ENCODE measurements around the gene ING4.

ING4 gene

DNA sequence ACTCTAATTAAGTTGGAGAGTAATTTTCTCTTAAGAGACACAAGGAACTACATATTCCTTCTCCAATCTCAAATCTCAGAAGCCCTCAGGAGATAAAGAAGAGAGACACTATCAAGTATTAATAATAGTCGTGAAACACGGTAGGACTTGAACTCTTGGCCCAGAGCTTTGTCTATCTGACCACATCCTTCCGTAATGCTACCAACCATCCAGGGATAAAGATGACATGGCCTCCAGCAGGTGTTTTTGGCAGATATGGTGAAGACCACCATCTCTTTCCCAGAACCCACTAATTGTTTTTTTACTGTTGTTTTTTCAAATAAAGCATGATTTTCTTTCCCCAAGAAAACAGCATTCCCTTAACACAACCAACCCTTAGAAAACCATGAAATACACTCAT, 22.9 kb upstream of the ING4 start:
- no peak for DNase-seq

DNA sequence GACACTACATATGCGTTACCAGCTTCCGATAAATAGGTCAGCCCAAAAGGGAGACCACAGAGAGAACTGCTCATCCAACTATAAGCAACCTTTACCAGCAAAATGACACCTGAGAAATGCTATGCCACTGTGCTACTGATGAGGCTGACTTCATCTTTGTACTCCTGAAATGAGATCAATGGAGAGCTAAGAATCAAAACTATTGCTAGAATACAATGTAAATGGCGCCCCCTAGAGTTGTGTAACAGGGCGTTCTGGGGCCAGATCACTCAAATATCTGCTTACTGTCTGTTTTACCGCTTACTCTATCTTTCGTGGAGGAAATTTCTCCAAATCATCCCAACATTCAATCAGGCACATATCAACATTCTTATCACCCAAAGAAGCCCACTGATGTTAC, 21.7 kb upstream of the ING4 start:
- no peak for DNase-seq

GRCh38 chr12:6676962-6677361, 14.0 kb upstream of the ING4 start:
- DNase-seq: no peak

DNA sequence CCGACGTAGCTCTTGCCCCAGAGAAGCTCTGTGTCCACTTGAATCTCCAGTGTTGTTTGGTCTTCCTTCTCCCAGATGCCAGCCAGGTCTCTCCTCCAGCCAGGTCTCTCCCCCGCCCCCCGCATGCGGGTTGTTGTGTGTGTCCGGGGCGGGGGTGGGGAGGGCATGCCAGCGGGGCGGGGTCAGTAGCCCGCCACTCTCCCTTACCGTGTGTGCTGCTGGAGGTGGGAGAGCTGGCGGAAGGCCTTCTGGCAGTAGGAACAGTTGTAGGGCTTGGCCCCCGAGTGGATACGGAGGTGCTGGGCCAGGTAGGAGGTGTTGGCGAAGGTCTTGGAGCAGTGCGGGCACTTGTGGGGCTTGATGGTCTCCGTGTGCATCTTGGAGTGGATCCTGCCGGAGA, 9.2 kb upstream of the ING4 start:
- DNase-seq: no peak

- DNase-seq: no peak
Measured at GRCh38 chr12:6667559-6668210, 4.8 kb upstream of the ING4 start.

GRCh38 chr12:6666211-6666610, 3.3 kb upstream of the ING4 start:
- DNase-seq: no peak

GRCh38 chr12:6664902-6665301, 2.0 kb upstream of the ING4 start:
- no peak for DNase-seq

DNA sequence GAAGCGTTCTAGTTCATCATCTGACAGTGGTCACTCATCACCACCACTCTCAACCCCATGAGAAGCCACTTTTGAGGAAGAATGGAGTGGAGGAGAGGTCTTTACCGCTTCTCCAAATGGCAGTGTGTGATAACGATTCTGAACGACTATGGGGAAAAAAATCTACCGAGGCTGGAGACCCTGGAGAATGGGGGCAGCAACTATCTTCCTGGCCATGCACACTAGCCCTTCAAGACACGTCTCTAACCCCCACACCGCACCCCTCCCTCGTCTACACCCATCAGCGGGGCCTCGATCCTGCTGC, 365 bp downstream of the ING4 start:
- no peak for DNase-seq

DNA sequence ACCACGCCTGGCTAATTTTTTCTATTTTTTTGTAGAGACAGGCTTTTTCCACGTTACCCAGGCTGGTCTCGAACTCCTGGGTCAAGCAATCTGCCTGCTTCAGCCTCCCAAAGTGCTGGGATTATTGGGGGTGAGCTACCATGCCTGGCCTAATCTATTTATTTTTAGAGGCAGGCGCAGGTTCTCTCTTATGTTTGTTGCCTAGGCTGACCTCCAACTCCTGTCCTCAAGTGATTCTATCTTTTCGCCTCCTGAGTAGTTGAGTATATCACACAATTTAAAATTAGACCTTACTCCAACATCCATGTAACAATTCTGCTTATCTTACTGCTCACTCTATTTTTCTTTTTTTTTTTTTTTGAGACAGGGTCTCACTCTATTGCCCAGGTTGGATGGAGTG, 8.9 kb downstream of the ING4 start:
- DNase-seq: no peak

DNA sequence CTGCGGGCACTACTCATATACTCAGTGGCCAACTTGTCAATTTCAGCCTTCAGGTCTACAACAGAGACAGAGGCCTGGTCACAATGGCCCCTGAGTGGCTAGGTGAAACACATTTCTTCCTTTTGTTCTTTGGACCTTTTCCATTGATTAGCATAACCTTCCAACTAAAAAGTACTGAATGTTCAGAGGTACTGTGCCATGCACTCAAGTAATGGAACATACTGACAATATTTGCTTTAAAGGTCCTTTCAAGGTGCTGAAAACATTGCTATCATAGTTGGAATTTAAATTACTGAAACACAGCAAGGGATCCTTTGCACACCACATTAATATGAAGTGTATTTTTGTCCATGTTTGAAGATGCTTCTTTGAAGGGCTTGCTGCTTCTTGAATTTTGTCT, 9.6 kb downstream of the ING4 start:
- no peak for DNase-seq

DNA sequence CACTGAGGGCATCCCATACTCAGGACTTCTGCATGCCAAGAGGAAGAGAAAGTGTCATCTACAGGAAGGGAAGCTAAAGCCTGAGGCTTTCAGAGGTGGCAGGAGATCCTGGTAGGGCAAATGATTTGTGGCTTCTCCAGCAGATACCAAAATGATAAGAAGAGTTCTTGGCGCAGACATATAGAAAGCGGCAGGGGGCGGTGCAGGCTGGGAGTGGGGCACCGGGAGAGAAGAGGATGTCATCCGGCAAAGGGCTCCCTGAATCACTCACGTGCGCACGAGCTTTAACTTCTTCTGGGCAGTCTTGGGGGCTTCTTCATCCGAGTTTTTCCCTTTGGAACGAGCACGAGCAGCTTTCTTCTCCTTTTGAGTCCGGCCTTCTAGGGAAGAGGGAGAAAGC, 10.5 kb downstream of the ING4 start:
- no peak for DNase-seq

DNA sequence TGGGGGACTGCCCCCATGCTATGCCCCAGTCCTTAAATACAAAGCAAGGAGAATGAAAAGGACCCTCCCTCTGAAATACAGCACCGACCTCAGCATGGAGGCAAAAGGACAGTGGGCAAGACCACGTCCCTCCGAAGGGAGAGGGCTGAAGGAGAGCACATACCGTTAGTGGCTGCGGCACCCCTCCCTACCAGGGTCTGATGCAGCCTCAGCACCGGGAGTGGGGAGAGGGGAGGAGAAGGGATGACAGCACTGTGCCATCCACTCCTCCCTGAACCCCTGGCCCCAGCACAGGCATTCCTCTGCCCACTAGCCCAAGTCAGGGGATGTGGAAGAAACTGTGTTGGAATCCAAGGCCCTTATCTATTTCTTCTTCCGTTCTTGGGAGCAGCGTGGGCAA, 12.1 kb downstream of the ING4 start:
- no peak for DNase-seq

DNA sequence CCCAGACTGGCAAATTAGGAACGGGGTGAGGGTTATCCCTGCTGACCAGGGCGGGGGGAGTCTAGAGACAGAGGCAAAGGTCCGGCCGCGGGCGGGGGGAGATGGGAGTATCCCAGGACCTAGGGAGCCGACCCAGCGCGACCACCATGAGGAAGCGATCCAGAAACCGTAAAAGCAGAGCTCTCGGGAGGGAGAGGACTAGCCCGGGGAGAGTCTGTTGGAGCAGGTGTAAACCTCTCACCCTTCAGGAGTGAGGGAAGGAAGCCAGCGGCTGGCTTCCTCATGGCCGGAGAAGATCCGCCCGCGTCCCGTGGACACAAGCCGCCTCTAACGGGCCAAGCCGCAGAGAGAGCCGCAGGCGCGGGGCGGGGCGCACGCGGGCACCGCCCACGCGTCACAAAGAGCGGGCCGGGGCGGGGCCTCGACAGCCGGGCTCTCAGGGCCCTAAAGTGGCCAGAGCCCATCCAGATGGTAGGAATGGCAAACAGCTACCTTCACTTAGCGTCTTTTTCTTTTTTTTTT, 15.8 kb downstream of the ING4 start, which contains the start of gene ACRBP:
Gene ACRBP, minus strand, starts transcription at position 350 of the 522 bp plus-strand sequence. Its CDS starts 66 bp downstream, at position 284.
- DNase-seq: no peak

DNA sequence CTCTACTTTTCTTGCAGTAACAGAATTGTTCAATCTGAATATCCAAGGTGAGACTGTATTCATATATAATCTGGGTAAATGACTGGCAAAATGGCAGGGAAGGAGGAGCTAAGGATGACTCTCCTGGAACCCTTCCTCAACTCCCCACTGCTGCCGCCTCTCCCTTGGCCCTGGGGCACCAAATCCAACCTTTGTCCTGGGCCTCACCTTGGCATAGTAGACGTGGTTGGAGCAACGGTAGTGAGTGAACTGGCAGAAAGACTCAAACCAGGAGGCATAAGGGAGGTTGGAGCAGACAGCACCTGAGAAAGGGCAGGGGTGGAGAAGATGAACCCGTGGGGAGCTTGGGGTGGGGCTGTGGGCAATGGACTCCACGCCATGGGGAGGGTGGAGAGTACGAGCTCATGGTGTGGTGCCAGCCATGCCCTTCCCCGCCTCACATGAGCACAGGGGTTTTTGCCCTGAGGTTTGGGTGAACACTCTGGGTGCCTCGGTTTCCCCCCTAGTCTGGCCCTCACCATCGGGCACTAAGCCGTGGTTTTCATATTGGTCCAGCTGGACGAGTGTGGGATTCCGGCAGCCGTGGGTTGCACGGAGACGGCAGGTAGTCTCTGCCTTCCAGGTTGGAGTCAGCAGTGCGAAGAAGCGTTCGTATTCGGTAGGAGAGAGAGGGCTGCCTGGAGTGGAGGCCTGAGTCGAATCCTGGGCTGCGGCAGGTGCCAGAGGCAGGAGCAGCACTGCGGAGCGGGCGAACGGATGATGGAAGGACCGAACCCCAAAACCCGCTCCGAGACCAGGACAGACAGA, 16.4 kb downstream of the ING4 start:
- DNase-seq: no peak

DNA sequence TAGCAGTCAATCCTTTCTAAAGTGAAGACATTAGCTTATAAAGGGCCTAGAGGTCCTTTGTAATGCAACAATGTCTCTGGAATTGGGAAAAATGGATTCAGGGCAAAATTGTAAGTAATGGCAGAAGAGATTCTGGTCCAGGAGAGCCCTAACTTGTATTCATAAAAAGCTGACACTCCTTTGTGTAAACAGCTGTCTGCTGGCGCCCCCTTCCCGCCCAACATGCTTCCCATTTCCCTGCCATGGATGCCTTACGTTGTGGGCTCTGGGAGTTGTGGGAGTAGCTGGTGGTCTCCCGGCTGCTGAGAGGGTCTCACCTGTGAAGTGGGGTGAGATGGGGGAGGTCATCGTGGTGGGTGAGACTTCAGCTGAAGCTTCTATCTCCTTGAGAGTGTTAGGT, 18.0 kb downstream of the ING4 start:
- no peak for DNase-seq

- no peak for DNase-seq
Measured at GRCh38 chr12:6644257-6644596, 18.7 kb downstream of the ING4 start.

DNA sequence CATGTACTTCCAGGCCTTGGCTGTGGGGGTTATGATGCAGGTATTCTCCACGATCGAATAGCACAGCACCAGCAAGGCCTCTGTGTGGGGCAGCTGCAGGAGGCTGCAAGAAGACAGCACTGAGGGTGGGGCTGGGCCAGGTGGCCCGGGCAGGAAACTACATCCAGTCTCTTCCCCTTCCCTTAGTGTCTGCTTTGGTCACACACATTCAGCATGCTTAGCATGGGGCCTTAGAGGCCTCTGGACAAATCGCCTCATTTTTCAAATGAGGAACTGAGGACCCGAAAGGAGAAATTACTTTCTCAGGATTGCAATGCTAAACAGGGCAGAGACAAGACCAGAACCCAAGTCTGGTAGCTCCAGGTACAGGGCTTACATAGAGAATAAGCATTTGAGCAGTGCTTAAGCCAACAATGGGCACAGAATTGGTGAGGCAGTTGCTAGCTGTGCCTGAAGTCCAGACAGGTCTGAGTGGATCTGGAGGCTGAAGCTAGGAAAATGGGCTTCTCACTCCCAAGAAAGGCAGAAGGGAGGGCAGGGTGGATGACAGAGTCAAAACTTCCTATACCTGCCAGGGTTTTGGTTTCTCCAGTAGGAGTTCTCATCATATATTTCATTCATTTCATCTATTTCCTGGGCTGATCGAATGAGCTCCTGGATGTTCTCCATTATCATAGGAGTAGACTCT, 19.2 kb downstream of the ING4 start:
- DNase-seq: no peak

DNA sequence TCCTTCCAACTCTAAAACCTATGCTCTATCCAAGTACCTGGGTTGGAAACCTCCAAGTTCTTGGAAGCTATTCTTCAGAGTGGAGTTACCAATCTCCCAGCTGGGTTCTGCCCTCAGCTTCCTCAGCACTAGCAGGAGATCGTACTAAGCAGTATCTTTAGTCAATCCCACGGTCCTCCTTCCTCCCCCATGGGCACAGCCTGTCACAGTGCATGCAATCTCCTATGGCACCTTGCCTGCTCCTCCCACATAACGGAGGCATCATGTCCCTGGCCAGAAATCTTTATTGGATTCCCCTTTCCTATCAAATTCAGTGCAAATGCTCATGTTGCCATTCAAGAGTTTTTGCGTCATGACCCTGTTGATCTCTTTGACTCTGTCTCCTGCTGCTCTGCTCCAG, 21.8 kb downstream of the ING4 start:
- no peak for DNase-seq

GRCh38 chr12:6640497-6640896, 22.4 kb downstream of the ING4 start:
- DNase-seq: no peak

DNA sequence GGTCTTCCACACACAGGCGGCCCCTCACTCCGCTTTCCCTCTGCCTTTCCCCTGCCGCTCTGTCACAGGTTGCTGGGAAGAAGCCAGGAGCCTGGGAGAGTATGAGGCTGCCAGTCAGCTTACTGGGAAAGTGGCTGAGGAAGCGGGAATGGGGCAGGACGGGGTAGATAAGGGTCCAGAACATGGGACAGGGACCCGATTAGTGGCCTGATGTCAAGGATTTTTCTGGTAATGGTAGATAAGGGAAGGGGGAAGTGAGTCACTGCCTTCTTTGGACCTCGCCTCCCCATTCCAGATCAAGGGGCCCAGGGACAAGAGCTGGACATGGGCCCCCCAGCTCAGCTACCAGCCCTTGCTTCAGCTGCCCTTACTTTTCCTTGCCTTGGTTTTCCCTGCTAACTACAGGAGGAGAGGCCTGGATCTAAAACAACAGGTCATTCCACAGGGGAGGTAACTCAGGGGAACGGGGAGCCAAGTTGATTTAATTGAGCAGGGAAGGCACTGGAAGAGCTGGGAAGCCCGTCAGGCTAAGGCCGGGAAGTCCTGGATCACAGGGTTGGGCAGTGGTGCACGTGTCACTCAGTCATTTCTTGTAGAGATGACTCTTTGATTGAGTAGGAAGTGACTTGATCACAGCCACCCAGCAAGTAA, 23.6 kb downstream of the ING4 start:
- DNase-seq: no peak

DNA sequence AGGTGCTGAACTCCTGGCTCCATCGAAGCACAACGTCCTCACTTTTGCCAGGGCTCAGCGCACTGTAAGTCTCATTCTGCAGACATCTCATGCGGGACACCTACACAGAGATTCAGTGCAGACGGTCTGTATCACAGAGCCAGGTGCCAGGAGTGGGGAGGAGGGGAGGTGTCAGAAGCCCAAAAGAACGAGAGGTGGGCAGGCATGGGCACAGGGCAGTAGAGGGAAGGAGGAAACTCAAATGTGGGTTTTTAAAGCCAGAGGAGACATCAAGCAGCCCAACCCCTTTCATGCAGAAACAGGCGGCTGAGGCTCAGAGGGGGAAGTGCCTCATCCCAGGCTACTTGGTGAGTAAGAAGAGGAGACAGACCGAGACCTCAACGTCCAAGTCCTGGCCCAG, 24.6 kb downstream of the ING4 start:
- DNase-seq: no peak

GRCh38 chr12:6635856-6636531, 26.9 kb downstream of the ING4 start, which contains the start of gene LPAR5:
Gene LPAR5, minus strand, starts transcription at chr12:6635959. Its CDS starts 14,711 bp downstream, at chr12:6621248.
- DNase-seq: no peak

- no peak for DNase-seq
Measured at GRCh38 chr12:6635375-6635855, 27.5 kb downstream of the ING4 start.

Data from amniotic stem cell (primary cell).